GM19438 (cell line): ENCODE measurements around the gene CIAO2B.

ENCODE experiments used
- ATAC-seq: cut with Tn5 transposase; IDR thresholded peaks from one replicate; pipeline ENCODE4 v1.9.1; 2021; ENCODE audit warnings: low read depth; ENCODE audit not compliant: unreplicated experiment

Gene CIAO2B

GRCh38 chr16:66939366-66939765 lies 5.2 kb upstream of the CIAO2B start:
- ATAC-seq: no peak

GRCh38 chr16:66937725-66938337 lies 3.6 kb upstream of the CIAO2B start:
- no peak for ATAC-seq

- ATAC-seq: no peak
Observed at GRCh38 chr16:66936889-66937554, 2.8 kb upstream of the CIAO2B start.

- no peak for ATAC-seq
Observed at GRCh38 chr16:66936462-66936861, 2.3 kb upstream of the CIAO2B start.

GRCh38 chr16:66935314-66936011 lies 1.3 kb upstream of the CIAO2B start, which contains the start of gene CES2:
Gene CES2 (plus strand): TSS chr16:66935516. CDS start chr16:66935636, 120 bp downstream.
- ATAC-seq: no peak

GRCh38 chr16:66934839-66935313 lies 674 bp upstream of the CIAO2B start:
- ATAC-seq: peak; percentile 42

- ATAC-seq: no peak
Observed at GRCh38 chr16:66933776-66934137, 445 bp downstream of the CIAO2B start.

- ATAC-seq: no peak
Observed at GRCh38 chr16:66932076-66932475, 2.1 kb downstream of the CIAO2B start.

GRCh38 chr16:66931665-66932064 lies 2.5 kb downstream of the CIAO2B start:
- no peak for ATAC-seq

- no peak for ATAC-seq
Observed at GRCh38 chr16:66930189-66930588, 4.0 kb downstream of the CIAO2B start.

GRCh38 chr16:66928702-66929388 lies 5.4 kb downstream of the CIAO2B start:
- ATAC-seq: no peak

GRCh38 chr16:66927918-66928649 lies 6.1 kb downstream of the CIAO2B start:
- ATAC-seq: no peak

GRCh38 chr16:66926961-66927436 lies 7.2 kb downstream of the CIAO2B start:
- no peak for ATAC-seq

GRCh38 chr16:66926171-66926947 lies 7.8 kb downstream of the CIAO2B start:
- ATAC-seq: no peak

GRCh38 chr16:66925322-66925840 lies 8.8 kb downstream of the CIAO2B start, which contains the start of gene RRAD:
Gene RRAD (minus strand): TSS chr16:66925535. CDS start chr16:66925179, 356 bp downstream.
- peak; percentile 35 for ATAC-seq

- peak; percentile 53 for ATAC-seq
Observed at GRCh38 chr16:66924527-66925321, 9.5 kb downstream of the CIAO2B start.

- no peak for ATAC-seq
Observed at GRCh38 chr16:66923866-66924265, 10.3 kb downstream of the CIAO2B start.

- ATAC-seq: no peak
Observed at GRCh38 chr16:66923247-66923731, 10.9 kb downstream of the CIAO2B start.
